MCF 10A (cell line): Measurements from ENCODE around the gene USP50. TPM values are rescaled to one million over a fixed set of nuclear protein-coding genes. Genes with fewer than 3 reads are reported as not detected.

Experiments
- BruUV-seq: library from RNA; stranded (reverse); fragments of 400-500 nt; replicated peaks from 2 replicates; lab custom pipeline; 2021; lab: Mats Ljungman, UMichigan
- CTCF ChIA-PET: fragments of 300-600 bp; sonication (Branson Sonifier 250); formaldehyde crosslinking; extraction: SDS; loops from one replicate; lab custom pipeline; 2021; ENCODE audit warnings: antibody characterized with exemption, inconsistent platforms; lab: Yijun Ruan, JAX
- POLR2A ChIA-PET: fragments of 300-600, 350-650 bp; sonication (Branson Sonifier 250); formaldehyde crosslinking; extraction: SDS; loops from one replicate; lab custom pipeline; 2020; ENCODE audit warnings: antibody characterized with exemption, inconsistent platforms; lab: Yijun Ruan, JAX
- DNase-seq: peaks from one replicate; pipeline ENCODE4 v3.0.0-alpha.2; 2018; ENCODE audit not compliant: unreplicated experiment
- H3K27ac Mint-ChIP-seq: one replicate; pipeline ENCODE4 v1.8.0; 2022; ENCODE audit warnings: mild to moderate bottlenecking, low read depth, mixed read lengths; ENCODE audit not compliant: unreplicated experiment
- H3K27me3 Mint-ChIP-seq: one replicate; pipeline ENCODE4 v1.8.0; 2022; ENCODE audit warnings: mixed read lengths; ENCODE audit not compliant: insufficient read depth, unreplicated experiment
- H3K36me3 Mint-ChIP-seq: one replicate; pipeline ENCODE4 v1.8.0; 2022; ENCODE audit warnings: mild to moderate bottlenecking, moderate library complexity, mixed read lengths; ENCODE audit not compliant: insufficient read depth, unreplicated experiment
- H3K4me1 Mint-ChIP-seq: one replicate; pipeline ENCODE4 v1.8.0; 2022; ENCODE audit warnings: mixed read lengths; ENCODE audit not compliant: insufficient read depth, unreplicated experiment
- H3K4me3 Mint-ChIP-seq: one replicate; pipeline ENCODE4 v1.8.0; 2022; ENCODE audit warnings: mild to moderate bottlenecking, moderate library complexity, mixed read lengths; ENCODE audit not compliant: unreplicated experiment
- H3K9me3 Mint-ChIP-seq: one replicate; pipeline ENCODE4 v1.8.0; 2022; ENCODE audit warnings: mixed read lengths; ENCODE audit not compliant: unreplicated experiment
- intact Hi-C: fragments of 100-400 bp; cut with micrococcal nuclease; formaldehyde crosslinking; loops from 2 replicates; pipeline ENCODE4 v1.14.1; 2022
- total RNA-seq: library from RNA; stranded (reverse); gene quantifications from 2 replicates; pipeline ENCODE4 v1.2.3, GENCODE V29; 2022
- TF ChIP-seq, protein P1 (sequence below): fragments of 200-600 bp; IDR thresholded peaks from one replicate; pipeline ENCODE4 v1.8.0; 2022; ENCODE audit warnings: antibody characterized with exemption, mild to moderate bottlenecking; ENCODE audit not compliant: unreplicated experiment

The USP50 gene
- total RNA-seq, 1 experiment from 2014 or later = not detected

DNA sequence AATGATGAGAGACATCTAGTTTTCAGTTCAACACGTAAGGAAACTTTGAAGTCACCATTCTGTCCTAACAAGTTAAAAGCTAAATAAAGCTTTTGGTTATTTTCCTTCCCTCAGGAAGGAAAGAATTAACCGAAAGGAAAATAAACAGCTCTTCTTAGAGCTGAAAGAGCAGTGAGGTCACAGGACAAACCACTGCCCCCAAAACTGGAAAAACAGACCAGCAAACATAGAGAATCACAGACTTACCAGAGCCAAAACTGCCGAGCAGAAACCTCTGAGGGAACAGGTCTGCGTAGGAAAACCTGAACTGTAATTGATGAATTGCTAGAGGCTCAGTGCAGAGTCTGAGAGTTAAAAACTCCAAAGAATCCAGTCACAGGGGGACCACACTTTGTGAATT, 14.7 kb downstream of the USP50 start:
- no peak overlapping the region for H3K4me3 Mint-ChIP-seq
- no peaks in the 10 kb centered on the region for H3K9me3 Mint-ChIP-seq
- H3K27ac Mint-ChIP-seq = no peak overlapping the region
- no peaks in the 10 kb centered on the region for H3K4me1 Mint-ChIP-seq
- ChIA-PET POLR2A (interaction anchor here (0.6 kb wide), 1 partner anchor 10 kb away, joined by 3 read pairs; no protein-coding TSS in a partner anchor), CTCF (no interaction called here)
- no TSS peak for BruUV-seq
- H3K27me3 Mint-ChIP-seq = no peaks in the 10 kb centered on the region
- TF ChIP-seq, protein P1, sequence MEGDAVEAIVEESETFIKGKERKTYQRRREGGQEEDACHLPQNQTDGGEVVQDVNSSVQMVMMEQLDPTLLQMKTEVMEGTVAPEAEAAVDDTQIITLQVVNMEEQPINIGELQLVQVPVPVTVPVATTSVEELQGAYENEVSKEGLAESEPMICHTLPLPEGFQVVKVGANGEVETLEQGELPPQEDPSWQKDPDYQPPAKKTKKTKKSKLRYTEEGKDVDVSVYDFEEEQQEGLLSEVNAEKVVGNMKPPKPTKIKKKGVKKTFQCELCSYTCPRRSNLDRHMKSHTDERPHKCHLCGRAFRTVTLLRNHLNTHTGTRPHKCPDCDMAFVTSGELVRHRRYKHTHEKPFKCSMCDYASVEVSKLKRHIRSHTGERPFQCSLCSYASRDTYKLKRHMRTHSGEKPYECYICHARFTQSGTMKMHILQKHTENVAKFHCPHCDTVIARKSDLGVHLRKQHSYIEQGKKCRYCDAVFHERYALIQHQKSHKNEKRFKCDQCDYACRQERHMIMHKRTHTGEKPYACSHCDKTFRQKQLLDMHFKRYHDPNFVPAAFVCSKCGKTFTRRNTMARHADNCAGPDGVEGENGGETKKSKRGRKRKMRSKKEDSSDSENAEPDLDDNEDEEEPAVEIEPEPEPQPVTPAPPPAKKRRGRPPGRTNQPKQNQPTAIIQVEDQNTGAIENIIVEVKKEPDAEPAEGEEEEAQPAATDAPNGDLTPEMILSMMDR = no peak
- DNase-seq = no peak
- peaks cover 4% of the 10 kb centered on the region for H3K36me3 Mint-ChIP-seq
- intact Hi-C loops = no loop called here

DNA sequence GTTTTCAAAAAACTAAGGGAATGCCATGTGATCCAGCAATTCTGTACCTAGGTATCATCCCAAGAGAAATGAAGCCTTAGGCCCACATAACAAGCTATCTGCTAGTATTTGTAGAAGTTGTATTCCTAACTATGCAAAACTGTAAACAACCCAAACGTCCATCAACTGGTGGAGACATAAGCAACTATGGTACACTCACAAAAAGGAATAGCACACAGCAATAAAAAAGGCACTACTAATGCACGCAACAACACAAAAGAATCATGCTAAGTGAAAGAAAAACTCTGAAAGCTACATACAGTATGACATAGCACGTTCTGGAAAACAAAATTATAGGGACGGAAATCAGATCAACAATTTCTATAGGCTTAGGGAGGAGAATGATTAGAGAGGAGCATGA, 15.3 kb downstream of the USP50 start:
- Mint-ChIP-seq H3K4me1 (no peaks in the 10 kb centered on the region), H3K4me3 (no peak overlapping the region), H3K36me3 (peaks cover 4% of the 10 kb centered on the region), H3K27me3 (no peaks in the 10 kb centered on the region), H3K27ac (no peak overlapping the region), H3K9me3 (no peaks in the 10 kb centered on the region)
- DNase-seq = no peak
- no TSS peak for BruUV-seq
- TF ChIP-seq, protein P1 = no peak
- intact Hi-C loops = no loop called here
- ChIA-PET POLR2A (interaction anchor here (0.6 to 0.9 kb wide), 2 partner anchors 11 to 23 kb away, joined by 3 to 6 read pairs; no protein-coding TSS in a partner anchor), CTCF (no interaction called here)

DNA sequence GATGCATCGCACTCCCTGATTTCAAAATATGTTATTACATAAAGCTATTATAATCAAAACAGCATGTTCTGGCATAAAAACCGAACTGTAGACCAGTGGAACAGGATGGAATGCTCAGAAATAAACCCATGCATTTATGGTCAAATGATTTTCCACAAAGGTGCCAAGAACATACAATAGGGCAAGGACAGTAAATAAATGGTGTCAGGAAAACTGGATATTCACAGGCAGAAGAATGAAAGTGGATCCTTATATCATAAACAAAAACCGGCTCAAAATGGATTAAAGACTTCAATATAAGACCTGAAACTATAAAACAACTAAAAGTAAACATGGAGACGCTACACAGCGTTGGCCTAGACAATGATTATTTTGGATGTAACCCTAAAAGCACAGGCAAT, 22.6 kb downstream of the USP50 start:
- Mint-ChIP-seq H3K27ac (no peak overlapping the region), H3K36me3 (peaks cover 4% of the 10 kb centered on the region), H3K9me3 (no peaks in the 10 kb centered on the region), H3K4me3 (no peak overlapping the region), H3K27me3 (no peaks in the 10 kb centered on the region), H3K4me1 (no peaks in the 10 kb centered on the region)
- ChIA-PET CTCF (no interaction called here), POLR2A (interaction anchor here (0.9 kb wide), 1 partner anchor 16 kb away, joined by 4 read pairs; no protein-coding TSS in a partner anchor)
- TF ChIP-seq, protein P1 = no peak
- BruUV-seq = no TSS peak
- intact Hi-C loops = no loop called here
- DNase-seq = no peak

GRCh38 chr15:50519740-50520425, 26.6 kb downstream of the USP50 start:
- intact Hi-C loops = no loop called here
- no peak for DNase-seq
- no TSS peak for BruUV-seq
- Mint-ChIP-seq H3K27ac (no peak overlapping the region), H3K9me3 (no peaks in the 10 kb centered on the region), H3K27me3 (no peaks in the 10 kb centered on the region), H3K4me3 (no peak overlapping the region), H3K36me3 (no peaks in the 10 kb centered on the region), H3K4me1 (no peaks in the 10 kb centered on the region)
- TF ChIP-seq, protein P1 = no peak
- ChIA-PET CTCF (no interaction called here), POLR2A (no interaction called here)
